ENCODE measurements around the gene KIF13A.

Gene KIF13A

DNA sequence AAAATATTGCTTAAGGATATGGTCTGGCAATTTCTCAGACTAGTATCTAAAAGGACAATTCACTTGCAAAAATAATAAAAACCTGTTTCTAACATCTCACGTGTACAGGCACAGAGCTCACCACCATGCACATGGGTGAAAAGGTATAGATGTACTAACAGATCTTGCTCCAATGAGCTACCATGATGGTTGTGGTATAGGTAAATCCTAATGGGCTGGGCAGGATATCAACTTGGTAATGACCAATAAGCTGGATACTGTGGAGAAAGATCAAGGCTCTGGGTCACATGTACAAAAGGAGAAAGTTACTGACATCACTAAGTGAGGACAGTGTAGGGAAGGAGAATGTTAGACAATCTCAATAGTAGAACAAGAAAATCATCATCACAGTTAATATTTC is 169.7 kb downstream of the KIF13A start:
- no peaks in the 10 kb centered on the region for H4K20me1 ChIP-seq (ENCODE audit: insufficient read depth)
- no peak overlapping the region for H3K9ac ChIP-seq
- no peak overlapping the region for H3K4me3 ChIP-seq (IDR thresholded peaks at IDR 0.05; ENCODE audit: insufficient read depth, low read depth, low read length)
- H3K4me1 ChIP-seq (ENCODE audit: low read depth, poor library complexity, severe bottlenecking): no peaks in the 10 kb centered on the region
- H3K27me3 ChIP-seq (ENCODE audit: insufficient read depth, low read depth): no peaks in the 10 kb centered on the region
- H3K79me2 ChIP-seq (ENCODE audit: insufficient read depth, low read depth): no peaks in the 10 kb centered on the region
- no peak overlapping the region for H3K4me2 ChIP-seq
- TF ChIP-seq, protein P1, sequence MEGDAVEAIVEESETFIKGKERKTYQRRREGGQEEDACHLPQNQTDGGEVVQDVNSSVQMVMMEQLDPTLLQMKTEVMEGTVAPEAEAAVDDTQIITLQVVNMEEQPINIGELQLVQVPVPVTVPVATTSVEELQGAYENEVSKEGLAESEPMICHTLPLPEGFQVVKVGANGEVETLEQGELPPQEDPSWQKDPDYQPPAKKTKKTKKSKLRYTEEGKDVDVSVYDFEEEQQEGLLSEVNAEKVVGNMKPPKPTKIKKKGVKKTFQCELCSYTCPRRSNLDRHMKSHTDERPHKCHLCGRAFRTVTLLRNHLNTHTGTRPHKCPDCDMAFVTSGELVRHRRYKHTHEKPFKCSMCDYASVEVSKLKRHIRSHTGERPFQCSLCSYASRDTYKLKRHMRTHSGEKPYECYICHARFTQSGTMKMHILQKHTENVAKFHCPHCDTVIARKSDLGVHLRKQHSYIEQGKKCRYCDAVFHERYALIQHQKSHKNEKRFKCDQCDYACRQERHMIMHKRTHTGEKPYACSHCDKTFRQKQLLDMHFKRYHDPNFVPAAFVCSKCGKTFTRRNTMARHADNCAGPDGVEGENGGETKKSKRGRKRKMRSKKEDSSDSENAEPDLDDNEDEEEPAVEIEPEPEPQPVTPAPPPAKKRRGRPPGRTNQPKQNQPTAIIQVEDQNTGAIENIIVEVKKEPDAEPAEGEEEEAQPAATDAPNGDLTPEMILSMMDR (conservative IDR thresholded peaks at IDR 0.05; ENCODE audit: low read depth, low read length): no peak
- H2AFZ ChIP-seq (ENCODE audit: low read depth): no peak overlapping the region
- no peaks in the 10 kb centered on the region for H3K36me3 ChIP-seq (ENCODE audit: insufficient read depth)
- H3K27ac ChIP-seq: no peak overlapping the region

DNA sequence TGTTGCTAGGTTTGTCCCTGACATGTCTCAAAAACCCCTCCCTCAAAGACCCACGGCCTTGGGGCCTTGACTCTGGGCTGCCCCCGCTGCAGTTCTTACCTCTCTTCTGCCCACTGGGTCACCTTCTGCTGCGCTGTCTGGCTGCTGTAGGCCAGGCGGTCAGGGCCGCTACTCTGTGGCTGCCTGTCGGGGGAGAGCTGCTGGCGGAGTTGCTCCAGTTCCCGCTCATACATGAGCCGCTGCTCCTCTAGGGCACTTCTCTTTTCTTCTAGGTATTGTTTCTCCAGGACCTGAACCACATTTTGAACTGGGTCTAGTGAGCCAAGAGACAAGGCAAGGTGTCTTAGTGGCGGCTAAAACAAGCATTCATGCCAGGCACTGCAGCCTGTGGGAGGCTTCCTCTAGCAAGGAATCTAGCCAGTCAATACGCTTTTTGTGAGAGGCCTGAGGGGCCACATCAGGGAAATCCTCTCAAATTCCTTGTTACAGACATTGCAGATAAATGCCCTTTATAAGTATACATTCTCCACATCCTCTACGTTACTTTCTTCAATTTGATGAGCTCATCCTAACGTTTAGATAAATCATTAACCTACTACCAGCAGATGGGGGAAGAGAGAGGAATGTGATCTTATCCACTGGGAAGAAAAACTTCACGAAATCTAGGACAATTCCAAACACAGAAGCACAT is 170.4 kb downstream of the KIF13A start:
- no peaks in the 10 kb centered on the region for H4K20me1 ChIP-seq (ENCODE audit: insufficient read depth)
- TF ChIP-seq, protein P1 (conservative IDR thresholded peaks at IDR 0.05; ENCODE audit: low read depth, low read length): no peak
- H3K36me3 ChIP-seq (ENCODE audit: insufficient read depth): no peaks in the 10 kb centered on the region
- H3K27ac ChIP-seq: no peak overlapping the region
- no peak overlapping the region for H3K4me2 ChIP-seq
- no peak overlapping the region for H3K9ac ChIP-seq
- no peak overlapping the region for H2AFZ ChIP-seq (ENCODE audit: low read depth)
- no peaks in the 10 kb centered on the region for H3K79me2 ChIP-seq (ENCODE audit: insufficient read depth, low read depth)
- no peaks in the 10 kb centered on the region for H3K4me1 ChIP-seq (ENCODE audit: low read depth, poor library complexity, severe bottlenecking)
- no peaks in the 10 kb centered on the region for H3K27me3 ChIP-seq (ENCODE audit: insufficient read depth, low read depth)
- no peak overlapping the region for H3K4me3 ChIP-seq (IDR thresholded peaks at IDR 0.05; ENCODE audit: insufficient read depth, low read depth, low read length)

DNA sequence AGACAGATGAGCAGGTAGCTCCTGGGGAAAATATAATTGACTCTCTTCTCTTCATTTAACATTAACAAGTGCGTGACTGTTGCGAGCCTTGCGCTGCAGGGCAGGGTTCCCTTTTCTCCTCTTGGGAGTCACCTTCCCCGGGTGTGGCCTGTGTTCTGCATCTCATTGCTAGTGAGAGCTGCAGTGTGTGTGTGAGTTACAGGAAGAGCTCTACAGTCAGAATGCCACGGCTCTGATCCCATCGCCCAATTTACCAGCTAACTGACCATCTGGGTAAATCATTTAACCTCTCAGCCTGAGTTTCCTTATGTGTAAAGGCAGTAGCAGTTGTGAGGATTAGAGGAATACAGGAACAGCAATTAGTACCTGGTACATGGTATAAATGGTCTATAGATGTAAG is 173.9 kb downstream of the KIF13A start:
- no peak overlapping the region for H3K4me2 ChIP-seq
- H3K27me3 ChIP-seq (ENCODE audit: insufficient read depth, low read depth): no peaks in the 10 kb centered on the region
- H2AFZ ChIP-seq (ENCODE audit: low read depth): no peak overlapping the region
- no peaks in the 10 kb centered on the region for H4K20me1 ChIP-seq (ENCODE audit: insufficient read depth)
- H3K4me1 ChIP-seq (ENCODE audit: low read depth, poor library complexity, severe bottlenecking): no peaks in the 10 kb centered on the region
- H3K79me2 ChIP-seq (ENCODE audit: insufficient read depth, low read depth): no peaks in the 10 kb centered on the region
- TF ChIP-seq, protein P1 (conservative IDR thresholded peaks at IDR 0.05; ENCODE audit: low read depth, low read length): no peak
- no peak overlapping the region for H3K27ac ChIP-seq
- H3K9ac ChIP-seq: no peak overlapping the region
- no peaks in the 10 kb centered on the region for H3K36me3 ChIP-seq (ENCODE audit: insufficient read depth)
- H3K4me3 ChIP-seq (IDR thresholded peaks at IDR 0.05; ENCODE audit: insufficient read depth, low read depth, low read length): no peak overlapping the region

DNA sequence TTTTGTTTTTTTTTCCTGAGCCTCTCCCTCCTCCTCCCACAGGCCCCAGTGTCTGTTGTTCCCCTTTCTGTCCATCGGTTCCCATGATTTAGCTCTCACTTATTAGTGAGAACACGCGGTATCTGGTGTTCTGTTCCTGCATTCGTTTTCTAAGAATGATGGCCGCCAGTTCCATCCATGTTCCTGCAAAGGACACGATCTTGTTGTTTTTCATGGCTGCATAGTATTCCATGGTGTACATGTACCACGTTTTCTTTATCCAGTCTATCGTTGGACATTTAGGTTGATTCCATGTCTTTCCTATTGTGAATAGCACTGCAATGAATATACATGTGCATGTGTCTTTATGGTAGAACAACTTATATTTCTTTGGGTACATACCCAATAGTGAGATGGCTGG is 175.1 kb downstream of the KIF13A start:
- no peaks in the 10 kb centered on the region for H4K20me1 ChIP-seq (ENCODE audit: insufficient read depth)
- TF ChIP-seq, protein P1 (conservative IDR thresholded peaks at IDR 0.05; ENCODE audit: low read depth, low read length): no peak
- no peaks in the 10 kb centered on the region for H3K36me3 ChIP-seq (ENCODE audit: insufficient read depth)
- H3K4me1 ChIP-seq (ENCODE audit: low read depth, poor library complexity, severe bottlenecking): no peaks in the 10 kb centered on the region
- H3K4me3 ChIP-seq (IDR thresholded peaks at IDR 0.05; ENCODE audit: insufficient read depth, low read depth, low read length): no peak overlapping the region
- no peak overlapping the region for H3K4me2 ChIP-seq
- H3K27me3 ChIP-seq (ENCODE audit: insufficient read depth, low read depth): no peaks in the 10 kb centered on the region
- no peak overlapping the region for H3K27ac ChIP-seq
- H2AFZ ChIP-seq (ENCODE audit: low read depth): no peak overlapping the region
- no peaks in the 10 kb centered on the region for H3K79me2 ChIP-seq (ENCODE audit: insufficient read depth, low read depth)
- no peak overlapping the region for H3K9ac ChIP-seq

Measured in KMS-11 (cell line).